ENCODE measurements around the gene HOXB2.

HOXB2 gene

DNA sequence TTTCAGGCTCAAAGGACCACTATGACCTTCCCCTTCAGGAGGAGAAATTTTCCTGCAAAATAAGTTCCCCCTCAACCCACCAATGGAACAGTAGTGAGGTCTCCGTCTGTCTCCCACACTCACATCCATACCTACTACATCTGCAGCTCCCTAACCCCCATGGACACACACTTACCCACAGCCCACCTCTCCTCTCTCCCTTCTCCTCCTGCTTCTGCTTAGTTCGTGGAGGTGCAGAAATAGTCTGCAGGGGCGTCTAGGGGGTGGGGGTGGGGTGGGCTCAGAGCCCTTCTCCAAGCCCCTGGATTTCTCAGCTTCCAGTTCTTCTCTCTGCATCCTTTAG lies 24.3 kb upstream of the HOXB2 start:
- Histone ChIP-seq H3K27me3 (ENCODE audit: insufficient read depth, low read length) (no peaks in the 10 kb centered on the region), H3K4me3 (ENCODE audit: low read depth, low read length, poor library complexity, severe bottlenecking) (no peak overlapping the region), H3K27ac (ENCODE audit: low read depth, low read length, poor library complexity, severe bottlenecking) (no peak overlapping the region), H3K4me2 (ENCODE audit: low read length) (no peak overlapping the region), H3K79me2 (ENCODE audit: insufficient read depth, low read length) (no peaks in the 10 kb centered on the region), H3K36me3 (ENCODE audit: insufficient read depth, low read length) (no peaks in the 10 kb centered on the region), H3K9me2 (ENCODE audit: low read depth, low read length) (no peaks in the 10 kb centered on the region), H3K9ac (ENCODE audit: low read length) (no peak overlapping the region), H3K4me1 (ENCODE audit: insufficient read depth, low read length, severe bottlenecking) (no peaks in the 10 kb centered on the region), H3K9me3 (ENCODE audit: low read length) (no peaks in the 10 kb centered on the region), H3F3A (ENCODE audit: insufficient read depth, low read length) (no peaks in the 10 kb centered on the region), H4K20me1 (ENCODE audit: insufficient read depth, low read length) (no peaks in the 10 kb centered on the region), H2AFZ (ENCODE audit: low read length) (no peak overlapping the region)
- TF ChIP-seq, protein P1, sequence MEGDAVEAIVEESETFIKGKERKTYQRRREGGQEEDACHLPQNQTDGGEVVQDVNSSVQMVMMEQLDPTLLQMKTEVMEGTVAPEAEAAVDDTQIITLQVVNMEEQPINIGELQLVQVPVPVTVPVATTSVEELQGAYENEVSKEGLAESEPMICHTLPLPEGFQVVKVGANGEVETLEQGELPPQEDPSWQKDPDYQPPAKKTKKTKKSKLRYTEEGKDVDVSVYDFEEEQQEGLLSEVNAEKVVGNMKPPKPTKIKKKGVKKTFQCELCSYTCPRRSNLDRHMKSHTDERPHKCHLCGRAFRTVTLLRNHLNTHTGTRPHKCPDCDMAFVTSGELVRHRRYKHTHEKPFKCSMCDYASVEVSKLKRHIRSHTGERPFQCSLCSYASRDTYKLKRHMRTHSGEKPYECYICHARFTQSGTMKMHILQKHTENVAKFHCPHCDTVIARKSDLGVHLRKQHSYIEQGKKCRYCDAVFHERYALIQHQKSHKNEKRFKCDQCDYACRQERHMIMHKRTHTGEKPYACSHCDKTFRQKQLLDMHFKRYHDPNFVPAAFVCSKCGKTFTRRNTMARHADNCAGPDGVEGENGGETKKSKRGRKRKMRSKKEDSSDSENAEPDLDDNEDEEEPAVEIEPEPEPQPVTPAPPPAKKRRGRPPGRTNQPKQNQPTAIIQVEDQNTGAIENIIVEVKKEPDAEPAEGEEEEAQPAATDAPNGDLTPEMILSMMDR (IDR thresholded peaks at IDR 0.05; ENCODE audit: low read length), result no peak
- TF ChIP-seq EZH2 (IDR thresholded peaks at IDR 0.05; ENCODE audit: borderline replicate concordance, low read length), result no peak

DNA sequence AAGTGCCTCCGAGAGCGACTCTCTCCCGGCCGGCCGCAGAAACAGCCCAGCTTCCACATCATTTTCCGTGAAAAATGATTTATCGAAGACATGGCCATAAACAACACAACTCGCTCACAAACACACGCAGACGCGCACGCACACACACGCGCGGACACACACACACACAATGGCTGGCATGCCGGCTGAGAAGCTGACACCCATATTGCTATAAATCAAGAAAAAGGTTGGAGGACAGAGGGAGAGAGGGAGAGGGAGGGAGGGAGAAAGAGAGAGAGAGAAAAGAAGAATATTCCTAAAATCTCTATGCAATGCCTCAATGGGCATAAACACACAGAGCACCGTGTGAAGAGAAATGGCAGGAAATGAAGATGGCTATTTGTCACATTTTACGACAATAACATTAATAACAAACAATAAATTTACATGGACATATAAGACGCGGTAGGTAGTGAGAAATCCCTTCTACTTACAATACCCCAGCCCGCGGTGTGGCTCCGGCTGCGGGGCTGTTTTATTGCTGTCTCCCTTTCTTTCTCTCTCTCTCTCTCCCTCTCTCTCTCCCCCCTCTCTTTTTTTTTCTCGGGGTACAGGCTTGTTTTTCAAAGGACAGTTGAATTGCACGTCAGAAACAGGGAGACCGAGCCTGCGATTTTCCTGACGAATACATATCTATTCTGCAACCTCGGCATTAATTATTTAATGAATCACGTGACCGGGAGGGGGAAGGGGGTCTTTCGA lies 23.8 kb upstream of the HOXB2 start:
- Histone ChIP-seq H3K9me3 (ENCODE audit: low read length) (no peaks in the 10 kb centered on the region), H3K27me3 (ENCODE audit: insufficient read depth, low read length) (no peaks in the 10 kb centered on the region), H2AFZ (ENCODE audit: low read length) (no peak overlapping the region), H3K4me2 (ENCODE audit: low read length) (no peak overlapping the region), H4K20me1 (ENCODE audit: insufficient read depth, low read length) (no peaks in the 10 kb centered on the region), H3K79me2 (ENCODE audit: insufficient read depth, low read length) (no peaks in the 10 kb centered on the region), H3F3A (ENCODE audit: insufficient read depth, low read length) (no peaks in the 10 kb centered on the region), H3K27ac (ENCODE audit: low read depth, low read length, poor library complexity, severe bottlenecking) (no peak overlapping the region), H3K4me3 (ENCODE audit: low read depth, low read length, poor library complexity, severe bottlenecking) (no peak overlapping the region), H3K9ac (ENCODE audit: low read length) (no peak overlapping the region), H3K36me3 (ENCODE audit: insufficient read depth, low read length) (no peaks in the 10 kb centered on the region), H3K9me2 (ENCODE audit: low read depth, low read length) (no peaks in the 10 kb centered on the region), H3K4me1 (ENCODE audit: insufficient read depth, low read length, severe bottlenecking) (no peaks in the 10 kb centered on the region)
- TF ChIP-seq, protein P1 (IDR thresholded peaks at IDR 0.05; ENCODE audit: low read length), result no peak
- TF ChIP-seq EZH2 (IDR thresholded peaks at IDR 0.05; ENCODE audit: borderline replicate concordance, low read length), result no peak

DNA sequence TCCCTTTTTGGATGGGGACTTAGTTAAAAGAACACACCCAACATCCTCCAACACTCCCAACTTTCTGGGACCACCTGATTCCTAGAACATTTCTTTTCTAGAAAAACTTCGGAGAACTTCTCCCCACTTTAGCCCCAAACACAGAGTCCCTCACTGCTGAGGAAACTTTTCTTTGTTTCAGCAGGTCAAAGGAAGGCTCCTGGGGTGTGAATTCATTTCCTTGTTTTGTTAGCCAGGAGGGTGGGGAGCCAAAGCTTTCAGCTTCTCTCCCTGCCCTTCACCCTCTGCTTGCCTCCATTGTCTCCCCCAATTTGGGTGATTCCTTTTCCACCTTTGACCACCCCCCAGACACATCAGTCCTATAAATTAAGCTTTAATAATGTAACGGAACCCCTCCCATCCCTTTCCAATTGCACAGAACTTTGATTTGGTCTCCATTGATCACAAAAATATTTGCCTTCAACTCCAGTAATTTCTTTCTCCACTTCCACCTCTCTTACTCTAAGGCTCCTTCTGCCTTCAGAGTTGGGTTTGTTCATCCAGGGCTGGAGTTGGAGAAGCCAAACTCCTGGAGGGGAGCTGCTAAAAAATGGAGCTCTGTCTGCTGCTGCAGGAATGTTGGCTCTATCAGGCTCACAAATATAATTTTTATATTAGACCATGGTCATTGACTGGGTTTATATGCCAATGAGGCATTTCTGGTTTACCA lies 22.9 kb upstream of the HOXB2 start:
- no peaks in the 10 kb centered on the region for H3K4me1 ChIP-seq (ENCODE audit: insufficient read depth, low read length, severe bottlenecking)
- H3K9me2 ChIP-seq (ENCODE audit: low read depth, low read length), result no peaks in the 10 kb centered on the region
- H3K36me3 ChIP-seq (ENCODE audit: insufficient read depth, low read length), result no peaks in the 10 kb centered on the region
- H3K4me2 ChIP-seq (ENCODE audit: low read length), result no peak overlapping the region
- no peaks in the 10 kb centered on the region for H3K9me3 ChIP-seq (ENCODE audit: low read length)
- no peak overlapping the region for H3K4me3 ChIP-seq (ENCODE audit: low read depth, low read length, poor library complexity, severe bottlenecking)
- H3F3A ChIP-seq (ENCODE audit: insufficient read depth, low read length), result no peaks in the 10 kb centered on the region
- no peak for TF ChIP-seq EZH2 (IDR thresholded peaks at IDR 0.05; ENCODE audit: borderline replicate concordance, low read length)
- TF ChIP-seq, protein P1 (IDR thresholded peaks at IDR 0.05; ENCODE audit: low read length), result no peak
- H3K27me3 ChIP-seq (ENCODE audit: insufficient read depth, low read length), result no peaks in the 10 kb centered on the region
- H3K9ac ChIP-seq (ENCODE audit: low read length), result no peak overlapping the region
- H3K79me2 ChIP-seq (ENCODE audit: insufficient read depth, low read length), result no peaks in the 10 kb centered on the region
- H2AFZ ChIP-seq (ENCODE audit: low read length), result no peak overlapping the region
- H4K20me1 ChIP-seq (ENCODE audit: insufficient read depth, low read length), result no peaks in the 10 kb centered on the region
- no peak overlapping the region for H3K27ac ChIP-seq (ENCODE audit: low read depth, low read length, poor library complexity, severe bottlenecking)
